HCT116 (cell line): ENCODE results near the gene RPL3. TPM values are rescaled to one million over a fixed set of nuclear protein-coding genes. Genes with fewer than 3 reads are reported as not detected.

Experiments
- ATAC-seq: fragments of 200-7000 bp; cut with Tn5 transposase; 2 replicates; pipeline ENCODE4 v1.9.1; 2020; ENCODE audit warnings: mild to moderate bottlenecking, moderate library complexity
- BruUV-seq: library from RNA; stranded (reverse); fragments of 400-500 nt; replicated peaks from 2 replicates; lab custom pipeline; 2021; lab: Mats Ljungman, UMichigan
- CTCF ChIA-PET: fragments of 300-600 bp; sonication (Branson Sonifier 250); formaldehyde crosslinking; loops from one replicate; lab custom pipeline; 2021; ENCODE audit warnings: antibody characterized with exemption; lab: Charles Lee
- POLR2A ChIA-PET: fragments of 300-600, 350-600 bp; sonication (Branson Sonifier 250); formaldehyde crosslinking; loops from one replicate; lab custom pipeline; 2021; ENCODE audit warnings: antibody characterized with exemption; lab: Charles Lee
- RAD21 ChIA-PET, 2 experiments: fragments of 300-600 bp; sonication (Branson Sonifier 250); formaldehyde crosslinking; loops; one replicate each; lab custom pipeline; 2023; ENCODE audit warnings: low total read pairs in 2 of 2; ENCODE audit not compliant: uncharacterized antibody in 2 of 2, unreplicated experiment in 2 of 2, low non-redundant PET in 1 of 2; lab: Charles Lee
- DNase-seq: peaks from one replicate; pipeline ENCODE4 v3.0.0-alpha.2; 2010; ENCODE audit warnings: low read depth, low spot score
- H2AFZ ChIP-seq: fragments of 200-600 bp; shearing (Covaris generic), sonication (generic); 2 replicates; pipeline ENCODE4 v1.6.1; 2017; ENCODE audit warnings: low read depth, mixed run types, mixed read lengths, antibody characterized with exemption, low read length; ENCODE audit not compliant: poor library complexity, severe bottlenecking
- H3K27ac ChIP-seq: 2 replicates; pipeline ENCODE4 v1.5.1; 2012; ENCODE audit warnings: low read depth, low read length
- H3K27me3 ChIP-seq: fragments of 200-600 bp; sonication (generic); 2 replicates; pipeline ENCODE4 v1.6.1; 2016; ENCODE audit warnings: mixed run types, low read length, mixed read lengths; ENCODE audit not compliant: insufficient read depth
- H3K36me3 ChIP-seq, 2 experiments: fragments of 200-500 bp in 1 of 2; fragments of 200-600 bp in 1 of 2; sonication (Bioruptor generic) in 1 of 2; sonication (generic) in 1 of 2; 2 replicates each; pipeline versions ENCODE4 v1.5.1 to v1.6.1; 2014 to 2016; ENCODE audit warnings: low read length in 2 of 2, inconsistent platforms in 1 of 2, mixed read lengths in 1 of 2, mixed run types in 1 of 2; ENCODE audit not compliant: insufficient read depth in 2 of 2, control insufficient read depth in 1 of 2
- H3K4me1 ChIP-seq, 2 experiments: fragments of 200-600 bp in 1 of 2; sonication (generic) in 1 of 2; 2 replicates each; pipeline versions ENCODE4 v1.5.1 to v1.6.1; 2012 to 2017; ENCODE audit warnings: low read length in 2 of 2, inconsistent platforms in 1 of 2, mild to moderate bottlenecking in 1 of 2, mixed read lengths in 1 of 2, mixed run types in 1 of 2, moderate library complexity in 1 of 2; ENCODE audit not compliant: insufficient read depth in 2 of 2, control insufficient read depth in 1 of 2
- H3K4me2 ChIP-seq: fragments of 200-600 bp; sonication (generic); 2 replicates; pipeline ENCODE4 v1.6.1; 2017; ENCODE audit warnings: mixed run types, low read length, mixed read lengths
- H3K4me3 ChIP-seq, 2 experiments: fragments of 200-600 bp in 1 of 2; sonication (generic) in 1 of 2; replicated peaks in 1 of 2; 2 replicates each; pipeline ENCODE4 v1.5.1; 2011 to 2016; ENCODE audit warnings: low read length in 2 of 2, control low read depth in 1 of 2, low read depth in 1 of 2, mild to moderate bottlenecking in 1 of 2, mixed read lengths in 1 of 2, mixed run types in 1 of 2
- H3K79me2 ChIP-seq: fragments of 200-600 bp; sonication (generic); 2 replicates; pipeline ENCODE4 v1.6.1; 2017; ENCODE audit warnings: mild to moderate bottlenecking, mixed run types, low read length, moderate library complexity, mixed read lengths; ENCODE audit not compliant: insufficient read depth
- H3K9ac ChIP-seq: fragments of 200-600 bp; sonication (generic); 2 replicates; pipeline ENCODE4 v1.6.1; 2016; ENCODE audit warnings: low read length, mixed read lengths
- H3K9me2 ChIP-seq: fragments of 200-600 bp; sonication (generic), shearing (Covaris generic); 2 replicates; pipeline ENCODE4 v1.6.1; 2017; ENCODE audit warnings: mixed run types, mild to moderate bottlenecking, moderate library complexity; ENCODE audit not compliant: insufficient read depth
- H3K9me3 ChIP-seq, 2 experiments: fragments of 200-500 bp in 1 of 2; fragments of 200-600 bp in 1 of 2; sonication (Bioruptor generic) in 1 of 2; sonication (generic) in 1 of 2; 2 replicates each; pipeline ENCODE4 v1.6.1; 2014 to 2017; ENCODE audit warnings: low read length in 2 of 2, mixed read lengths in 2 of 2, inconsistent platforms in 1 of 2, low read depth in 1 of 2, mild to moderate bottlenecking in 1 of 2, mixed run types in 1 of 2, moderate library complexity in 1 of 2; ENCODE audit not compliant: control insufficient read depth in 1 of 2, insufficient read depth in 1 of 2
- H4K20me1 ChIP-seq: fragments of 200-600 bp; sonication (generic), shearing (Covaris generic); 2 replicates; pipeline ENCODE4 v1.6.1; 2017; ENCODE audit warnings: mixed run types, mild to moderate bottlenecking, moderate library complexity; ENCODE audit not compliant: insufficient read depth
- ATF3 ChIP-seq: IDR thresholded peaks from 2 replicates; pipeline ENCODE4 v1.6.1; 2012
- CBX3 ChIP-seq: IDR thresholded peaks from 2 replicates; pipeline ENCODE4 v1.6.1; 2012; ENCODE audit warnings: low read depth
- CEBPB ChIP-seq: IDR thresholded peaks from 2 replicates; pipeline ENCODE4 v1.6.1; 2012; ENCODE audit warnings: low read depth
- ELF1 ChIP-seq: IDR thresholded peaks from 2 replicates; pipeline ENCODE4 v1.6.1; 2012; ENCODE audit warnings: low read depth, borderline replicate concordance
- EZH2phosphoT487 ChIP-seq: fragments of 200-600 bp; IDR thresholded peaks from 2 replicates; pipeline ENCODE4 v1.6.1; 2018; ENCODE audit warnings: antibody characterized with exemption, borderline replicate concordance
- FOSL1 ChIP-seq: IDR thresholded peaks from 2 replicates; pipeline ENCODE4 v1.6.1; 2012; ENCODE audit warnings: low read depth
- MAX ChIP-seq: IDR thresholded peaks from 2 replicates; pipeline ENCODE4 v1.6.1; 2012
- POLR2A ChIP-seq: IDR thresholded peaks from 2 replicates; pipeline ENCODE4 v1.7.0; 2011; ENCODE audit warnings: borderline replicate concordance; ENCODE audit not compliant: insufficient read depth, insufficient read length; ENCODE audit errors: extremely low read depth
- POLR2AphosphoS5 ChIP-seq: IDR thresholded peaks from 2 replicates; pipeline ENCODE4 v1.6.1; 2011; ENCODE audit warnings: mild to moderate bottlenecking, low read depth, low read length, moderate library complexity
- RAD21 ChIP-seq: IDR thresholded peaks from 2 replicates; pipeline ENCODE4 v1.6.1; 2012; ENCODE audit warnings: low read depth, mild to moderate bottlenecking
- REST ChIP-seq: IDR thresholded peaks from 2 replicates; pipeline ENCODE4 v1.6.1; 2012; ENCODE audit warnings: low read depth
- SIN3A ChIP-seq: IDR thresholded peaks from 2 replicates; pipeline ENCODE4 v1.6.1; 2012; ENCODE audit warnings: low read depth
- SP1 ChIP-seq: IDR thresholded peaks from 2 replicates; pipeline ENCODE4 v1.6.1; 2012; ENCODE audit warnings: low read depth
- SRF ChIP-seq: IDR thresholded peaks from 2 replicates; pipeline ENCODE4 v1.6.1; 2012; ENCODE audit warnings: low read depth
- TCF7L2 ChIP-seq: IDR thresholded peaks from 2 replicates; pipeline ENCODE4 v1.7.0; 2011; ENCODE audit warnings: borderline replicate concordance, inconsistent platforms; ENCODE audit not compliant: insufficient read depth, insufficient read length; ENCODE audit errors: extremely low read depth
- ZBTB33 ChIP-seq: IDR thresholded peaks from 2 replicates; pipeline ENCODE4 v1.6.1; 2011; ENCODE audit warnings: mild to moderate bottlenecking, low read length, moderate library complexity; ENCODE audit not compliant: insufficient replicate concordance; ENCODE audit errors: extremely low read depth
- ZFX ChIP-seq: fragments of 450-650 bp; IDR thresholded peaks from 2 replicates; pipeline ENCODE4 v1.6.1; 2017
- ZNF274 ChIP-seq: fragments of 200-500 bp; sonication (Bioruptor generic); IDR thresholded peaks from 2 replicates; pipeline ENCODE4 v1.6.1; 2014; ENCODE audit warnings: mild to moderate bottlenecking, low read depth, low read length, inconsistent platforms
- intact Hi-C: fragments of 100-400 bp; cut with micrococcal nuclease; formaldehyde crosslinking; loops from 2 replicates; pipeline ENCODE4 v1.10.0; 2022
- total RNA-seq: library from RNA; stranded (reverse); gene quantifications from one replicate; pipeline ENCODE4 v1.2.1, GENCODE V29; 2021; ENCODE audit not compliant: unreplicated experiment
- TF ChIP-seq, protein P1 (sequence below), 3 experiments: fragments of 200-600 bp in 1 of 3; sonication (generic) in 1 of 3; IDR thresholded peaks in 2 of 3; conservative IDR thresholded peaks in 1 of 3; 2 replicates each; pipeline ENCODE4 v1.5.1; 2012 to 2017; ENCODE audit warnings: low read depth in 2 of 3, low read length in 2 of 3, antibody characterized with exemption in 1 of 3, borderline replicate concordance in 1 of 3, control low read depth in 1 of 3, mild to moderate bottlenecking in 1 of 3, mixed read lengths in 1 of 3, mixed run types in 1 of 3, moderate library complexity in 1 of 3; ENCODE audit not compliant: insufficient read depth in 1 of 3

Gene RPL3
- total RNA-seq, 1 experiment from 2014 or later: 2,966 TPM

DNA sequence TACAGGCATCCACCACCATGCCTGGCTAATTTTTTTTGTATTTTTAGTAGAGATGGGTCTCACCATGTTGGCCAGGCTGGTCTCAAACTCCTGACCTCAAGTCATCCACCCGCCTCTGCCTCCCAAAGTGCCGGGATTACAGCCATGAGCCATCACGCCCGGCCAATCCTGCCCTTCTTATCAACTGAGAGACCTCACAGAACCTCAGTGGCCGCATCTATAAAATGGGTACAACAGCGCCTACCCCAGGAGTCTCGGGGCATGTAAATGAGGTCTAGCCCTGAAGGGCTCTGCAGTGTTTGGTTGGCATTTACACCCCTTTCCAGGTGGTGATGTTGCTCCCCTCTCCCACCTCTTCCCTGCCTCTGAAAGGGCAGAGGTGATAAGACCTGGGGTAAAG lies 42.1 kb upstream of the RPL3 start:
- DNase-seq (no peak), ATAC-seq (peak; percentile 35; the same call in 1 of the 2 replicates)
- Histone ChIP-seq H3K4me1 (peaks cover 18 to 43% of the 10 kb centered on the region in 2 experiments), H3K27ac (peak overlapping the region; percentile 31; the same call in 1 of the 2 replicates), H3K4me3 (no peak overlapping the region), H3K9me2 (no peaks in the 10 kb centered on the region), H3K27me3 (no peaks in the 10 kb centered on the region), H3K36me3 (no peaks in the 10 kb centered on the region), H3K79me2 (no peaks in the 10 kb centered on the region), H2AFZ (no peak overlapping the region), H3K9ac (no peak overlapping the region), H3K4me2 (peak overlapping the region; percentile 53), H3K9me3 (no peaks in the 10 kb centered on the region), H4K20me1 (no peaks in the 10 kb centered on the region)
- ChIA-PET RAD21 (no interaction called here), POLR2A (no interaction called here), CTCF (no interaction called here)
- TF ChIP-seq FOSL1: no peak
- TF ChIP-seq EZH2phosphoT487: no peak
- no peak for TF ChIP-seq ZNF274
- TF ChIP-seq SIN3A: no peak
- TF ChIP-seq REST: no peak
- no peak for TF ChIP-seq MAX
- no peak for TF ChIP-seq POLR2AphosphoS5
- no peak for TF ChIP-seq ZFX
- no peak for TF ChIP-seq SP1
- TF ChIP-seq ELF1: no peak
- TF ChIP-seq CBX3: no peak
- no peak for TF ChIP-seq ZBTB33
- no peak for TF ChIP-seq ATF3
- TF ChIP-seq CEBPB: no peak
- no peak for TF ChIP-seq SRF
- TF ChIP-seq POLR2A: no peak
- TF ChIP-seq, protein P1, sequence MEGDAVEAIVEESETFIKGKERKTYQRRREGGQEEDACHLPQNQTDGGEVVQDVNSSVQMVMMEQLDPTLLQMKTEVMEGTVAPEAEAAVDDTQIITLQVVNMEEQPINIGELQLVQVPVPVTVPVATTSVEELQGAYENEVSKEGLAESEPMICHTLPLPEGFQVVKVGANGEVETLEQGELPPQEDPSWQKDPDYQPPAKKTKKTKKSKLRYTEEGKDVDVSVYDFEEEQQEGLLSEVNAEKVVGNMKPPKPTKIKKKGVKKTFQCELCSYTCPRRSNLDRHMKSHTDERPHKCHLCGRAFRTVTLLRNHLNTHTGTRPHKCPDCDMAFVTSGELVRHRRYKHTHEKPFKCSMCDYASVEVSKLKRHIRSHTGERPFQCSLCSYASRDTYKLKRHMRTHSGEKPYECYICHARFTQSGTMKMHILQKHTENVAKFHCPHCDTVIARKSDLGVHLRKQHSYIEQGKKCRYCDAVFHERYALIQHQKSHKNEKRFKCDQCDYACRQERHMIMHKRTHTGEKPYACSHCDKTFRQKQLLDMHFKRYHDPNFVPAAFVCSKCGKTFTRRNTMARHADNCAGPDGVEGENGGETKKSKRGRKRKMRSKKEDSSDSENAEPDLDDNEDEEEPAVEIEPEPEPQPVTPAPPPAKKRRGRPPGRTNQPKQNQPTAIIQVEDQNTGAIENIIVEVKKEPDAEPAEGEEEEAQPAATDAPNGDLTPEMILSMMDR (IDR thresholded peaks at IDR 0.05 in 2 of 3, conservative IDR thresholded peaks at IDR 0.05 in 1 of 3; ENCODE audit: borderline replicate concordance in 1 of 3, insufficient read depth in 1 of 3, low read depth in 2 of 3, low read length in 2 of 3): no peak
- TF ChIP-seq RAD21: no peak
- no peak for TF ChIP-seq TCF7L2
- BruUV-seq: no TSS peak
- intact Hi-C loops: no loop called here
